ENCODE data around the gene INSRR. TPM values are rescaled to one million over a fixed set of nuclear protein-coding genes. Genes with fewer than 3 reads are reported as not detected.

The INSRR gene
- total and polyA plus RNA-seq, 2 of the 8 experiments (the other 6 are each of a cell fraction or from before 2014, with no cell fraction given) = 0.02 TPM; not detected in 1

DNA sequence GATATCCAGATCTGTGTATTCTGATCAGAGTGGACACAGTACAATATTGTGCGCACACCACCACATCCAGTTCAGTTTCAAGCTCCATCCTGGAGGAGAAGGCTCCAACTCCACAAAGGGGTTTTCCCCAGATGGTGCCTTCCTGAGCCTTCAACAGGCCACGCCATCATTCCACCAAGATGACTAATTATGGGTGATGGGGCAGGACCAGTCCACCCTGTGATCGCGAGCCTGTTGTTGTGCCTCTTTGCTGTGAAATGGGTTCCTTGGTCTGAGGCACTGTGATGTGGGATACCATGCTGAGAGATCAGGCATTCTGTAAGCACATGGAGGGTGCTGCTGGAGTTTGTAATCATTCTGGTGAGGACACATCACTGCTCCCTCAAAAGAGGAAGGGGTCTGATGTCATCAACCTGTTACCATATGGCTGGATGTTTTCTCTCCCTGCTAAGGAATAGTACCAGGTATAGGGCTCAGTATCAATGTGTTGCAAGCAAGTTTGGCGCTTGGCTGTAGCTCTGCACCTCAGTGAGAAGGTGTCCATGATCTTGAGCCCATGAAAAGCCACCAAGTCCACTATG is 35.6 kb downstream of the INSRR start (continued):
- TF ChIP-seq RBBP5 (IDR thresholded peaks at IDR 0.05; ENCODE audit: borderline replicate concordance, low read depth, low read length) (no peak), YY1 (IDR thresholded peaks at IDR 0.05; ENCODE audit: low read depth, low read length) (no peak), FOSL1 (IDR thresholded peaks at IDR 0.05; ENCODE audit: insufficient read depth, low read depth, low read length) (no peak), HDAC2 (IDR thresholded peaks at IDR 0.05; ENCODE audit: borderline replicate concordance in 1 of 2, low read depth in 2 of 2, low read length in 2 of 2) (no peak), CHD2 (IDR thresholded peaks at IDR 0.05; ENCODE audit: low read length) (no peak), SP2 (IDR thresholded peaks at IDR 0.05; ENCODE audit: low read length) (no peak)
